GM21381 (cell line): Measurements from ENCODE around the gene S100A11.

Experiments used
- ATAC-seq: cut with Tn5 transposase; IDR thresholded peaks from one replicate; pipeline ENCODE4 v1.9.1; 2021; ENCODE audit warnings: mild to moderate bottlenecking, moderate library complexity; ENCODE audit not compliant: unreplicated experiment

The S100A11 gene

GRCh38 chr1:152039886-152040285 is 3.1 kb upstream of the S100A11 start:
- no peak for ATAC-seq

- ATAC-seq = no peak
These were observed 2.7 kb upstream of the S100A11 start for GRCh38 chr1:152039461-152039860.

GRCh38 chr1:152038871-152039270 is 2.1 kb upstream of the S100A11 start:
- no peak for ATAC-seq

GRCh38 chr1:152035539-152036266 is 1.1 kb downstream of the S100A11 start:
- ATAC-seq = no peak

- peak; percentile 39 for ATAC-seq
These were observed 1.9 kb downstream of the S100A11 start for GRCh38 chr1:152034654-152035538.

- peak; percentile 15 for ATAC-seq
These were observed 2.5 kb downstream of the S100A11 start for GRCh38 chr1:152034324-152034653.

- no peak for ATAC-seq
These were observed 6.9 kb downstream of the S100A11 start for GRCh38 chr1:152029929-152030211.

GRCh38 chr1:152029144-152029928 is 7.5 kb downstream of the S100A11 start:
- no peak for ATAC-seq

- ATAC-seq = no peak
These were observed 9.9 kb downstream of the S100A11 start for GRCh38 chr1:152026895-152027294.

- no peak for ATAC-seq
These were observed 12.6 kb downstream of the S100A11 start for GRCh38 chr1:152024223-152024622.

- no peak for ATAC-seq
These were observed 13.6 kb downstream of the S100A11 start for GRCh38 chr1:152023221-152023620.

- no peak for ATAC-seq
These were observed 14.3 kb downstream of the S100A11 start for GRCh38 chr1:152022474-152022873.

GRCh38 chr1:152021569-152021968 is 15.2 kb downstream of the S100A11 start:
- no peak for ATAC-seq

GRCh38 chr1:152020849-152021248 is 16.0 kb downstream of the S100A11 start:
- ATAC-seq = no peak

- no peak for ATAC-seq
These were observed 18.3 kb downstream of the S100A11 start for GRCh38 chr1:152018537-152018936.

GRCh38 chr1:152015766-152016165 is 21.0 kb downstream of the S100A11 start:
- no peak for ATAC-seq

- no peak for ATAC-seq
These were observed 21.9 kb downstream of the S100A11 start for GRCh38 chr1:152014943-152015342.

- ATAC-seq = no peak
These were observed 23.1 kb downstream of the S100A11 start for GRCh38 chr1:152013664-152014237.

- no peak for ATAC-seq
These were observed 27.1 kb downstream of the S100A11 start for GRCh38 chr1:152009691-152010090.

- no peak for ATAC-seq
These were observed 29.8 kb downstream of the S100A11 start for GRCh38 chr1:152007047-152007446.

- ATAC-seq = no peak
These were observed 31.4 kb downstream of the S100A11 start for GRCh38 chr1:152005360-152005912.
